Measurements from ENCODE around the gene TUBA3C.

The TUBA3C gene

GRCh38 chr13:19159761-19160420, 21.7 kb downstream of the TUBA3C start:
- DNase-seq = no peak

GRCh38 chr13:19159181-19159580, 22.4 kb downstream of the TUBA3C start:
- DNase-seq = no peak

GRCh38 chr13:19158526-19159174, 23.0 kb downstream of the TUBA3C start:
- DNase-seq = no peak

- no peak for DNase-seq
These were observed 23.6 kb downstream of the TUBA3C start for GRCh38 chr13:19158006-19158405.

GRCh38 chr13:19157461-19157860, 24.2 kb downstream of the TUBA3C start:
- DNase-seq = no peak

GRCh38 chr13:19156013-19156825, 25.4 kb downstream of the TUBA3C start:
- no peak for DNase-seq

GRCh38 chr13:19155321-19155861, 26.2 kb downstream of the TUBA3C start:
- no peak for DNase-seq

GRCh38 chr13:19154843-19155242, 26.8 kb downstream of the TUBA3C start:
- no peak for DNase-seq

- DNase-seq = no peak
These were observed 27.7 kb downstream of the TUBA3C start for GRCh38 chr13:19153782-19154450.

GRCh38 chr13:19152403-19152802, 29.2 kb downstream of the TUBA3C start:
- no peak for DNase-seq

- DNase-seq = no peak
These were observed 29.9 kb downstream of the TUBA3C start for GRCh38 chr13:19151581-19152263.

- DNase-seq = no peak
These were observed 30.9 kb downstream of the TUBA3C start for GRCh38 chr13:19150712-19151228.

GRCh38 chr13:19150226-19150625, 31.4 kb downstream of the TUBA3C start:
- DNase-seq = no peak

- DNase-seq = no peak
These were observed 33.1 kb downstream of the TUBA3C start for GRCh38 chr13:19148561-19148960.

Measured in fibroblast of skin of right quadriceps (primary cell).